Prostate gland (tissue), 2 donors: ENCODE data around the gene CTSF. TPM values are rescaled to one million over a fixed set of nuclear protein-coding genes. Genes with fewer than 3 reads are reported as not detected.
A peak's percentile ranks its signal among the peaks of the same experiment; 100 is the strongest.

Experiments used
- DNase-seq: peaks from one replicate; pipeline ENCODE4 v3.0.0-alpha.2; 2019; ENCODE audit warnings: low spot score
- H3K27ac ChIP-seq, 2 donors: fragments of 200-600 bp; sonication (generic); 2 replicates each; pipeline ENCODE4 v1.5.1; 2017 to 2019
- H3K27me3 ChIP-seq: fragments of 200-600 bp; sonication (generic); replicated peaks from 2 replicates; pipeline ENCODE4 v1.5.1; 2019; ENCODE audit not compliant: insufficient read depth
- H3K36me3 ChIP-seq, 2 donors: fragments of 200-600 bp; sonication (generic); 1 replicate in 1 of 2; 2 replicates in 1 of 2; pipeline versions ENCODE4 v1.5.1 to v1.8.1; 2017 to 2019
- H3K4me1 ChIP-seq: fragments of 200-600 bp; sonication (generic); replicated peaks from 2 replicates; pipeline ENCODE4 v1.5.1; 2019
- H3K4me3 ChIP-seq, 2 donors: fragments of 200-600 bp; sonication (generic); 2 replicates each; pipeline ENCODE4 v1.5.1; 2017 to 2019
- H3K9me3 ChIP-seq: fragments of 200-600 bp; sonication (generic); 2 replicates; pipeline ENCODE4 v1.5.1; 2017
- CTCF ChIP-seq, 4 experiments: fragments of 200-600 bp in 2 of 4; fragments of 450-650 bp in 2 of 4; sonication (generic) in 2 of 4; IDR thresholded peaks; 1 replicate in 3 of 4; 2 replicates in 1 of 4; pipeline ENCODE4 v1.5.1; 2016 to 2019; ENCODE audit warnings: antibody characterized with exemption in 4 of 4, mild to moderate bottlenecking in 2 of 4, moderate library complexity in 2 of 4
- POLR2A ChIP-seq: fragments of 450-650 bp; IDR thresholded peaks from one replicate; pipeline ENCODE4 v1.6.1; 2016; ENCODE audit warnings: antibody characterized with exemption, mild to moderate bottlenecking
- POLR2AphosphoS5 ChIP-seq: sonication (generic); formaldehyde crosslinking; IDR thresholded peaks from one replicate; pipeline ENCODE4 v1.6.1; 2017; ENCODE audit warnings: antibody characterized with exemption
- WGBS: methylation state at CpG from one replicate; pipeline ENCODE4 v1.1.5; 2018; 5-methylcytosine and 5-hydroxymethylcytosine counted together
- intact Hi-C: fragments of 100-400 bp; cut with DNase I; formaldehyde crosslinking; loops from one replicate; pipeline ENCODE4 v1.14.2; 2022
- total RNA-seq, 2 donors: library from RNA; depleted of rRNA; stranded (reverse); fragments of >200 nt; gene quantifications; one replicate each; pipeline ENCODE4 v1.1.0, GENCODE V29; 2016

CTSF gene
- total RNA-seq, result 100 to 1,000 TPM; 119 to 130 TPM

GRCh38 chr11:66568124-66568916 is at the start of gene CTSF:
Gene CTSF (minus strand): TSS chr11:66568606. CDS start chr11:66568486, 120 bp downstream.
- no peak for TF ChIP-seq CTCF (IDR thresholded peaks at IDR 0.05)
- TF ChIP-seq POLR2AphosphoS5, result peak; percentile 92
- H3K9me3 ChIP-seq, result no peaks in the 10 kb centered on the region
- 3% methylated on average over 30 of the region's 77 CpGs for WGBS
- no peaks in the 10 kb centered on the region for H3K36me3 ChIP-seq
- peak within 1 kb of the TSS; percentile 62 to 77 for H3K4me3 ChIP-seq
- no peaks in the 10 kb centered on the region for H3K27me3 ChIP-seq
- peak; percentile 87 for DNase-seq
- peak within 1 kb of the TSS; percentile 43 to 56 for H3K27ac ChIP-seq
- intact Hi-C loops, result no loop called here
- no peaks in the 10 kb centered on the region for H3K4me1 ChIP-seq

GRCh38 chr11:66617155-66617834 is 48.9 kb upstream of the CTSF start:
- WGBS, result under 1% methylated on average over 38 of the region's 38 CpGs
- Histone ChIP-seq H3K27me3 (no peaks in the 10 kb centered on the region), H3K4me3 (peak overlapping the region; percentile 80 to 95), H3K9me3 (no peaks in the 10 kb centered on the region), H3K27ac (peak overlapping the region; percentile 94), H3K36me3 (no peaks in the 10 kb centered on the region), H3K4me1 (peaks cover 11% of the 10 kb centered on the region)
- TF ChIP-seq POLR2A (no peak), CTCF (IDR thresholded peaks at IDR 0.05) (no peak), POLR2AphosphoS5 (no peak)
- DNase-seq, result no peak
- intact Hi-C loops, result no loop called here

GRCh38 chr11:66616379-66617154 is 48.2 kb upstream of the CTSF start, which contains the start of gene RBM14:
Gene RBM14 (plus strand): TSS chr11:66616630. CDS start chr11:66616721, 91 bp downstream.
- intact Hi-C loops, result no loop called here
- Histone ChIP-seq H3K4me1 (peaks cover 9% of the 10 kb centered on the region), H3K9me3 (no peaks in the 10 kb centered on the region), H3K36me3 (no peaks in the 10 kb centered on the region), H3K27me3 (no peaks in the 10 kb centered on the region), H3K27ac (peak within 1 kb of the TSS; percentile 94), H3K4me3 (peak within 1 kb of the TSS; percentile 80 to 95)
- WGBS, result under 1% methylated on average over 88 of the region's 90 CpGs
- peak; percentile 99 for DNase-seq
- TF ChIP-seq CTCF (IDR thresholded peaks at IDR 0.05) (peak in 1 of 4 experiments; percentile 24), POLR2A (peak; percentile 99), POLR2AphosphoS5 (peak; percentile 99)

GRCh38 chr11:66614073-66614472 is 45.7 kb upstream of the CTSF start:
- H3K4me3 ChIP-seq, result no peak overlapping the region
- no peaks in the 10 kb centered on the region for H3K36me3 ChIP-seq
- H3K27me3 ChIP-seq, result no peaks in the 10 kb centered on the region
- H3K27ac ChIP-seq, result no peak overlapping the region
- no peaks in the 10 kb centered on the region for H3K4me1 ChIP-seq
- no peaks in the 10 kb centered on the region for H3K9me3 ChIP-seq
- no peak for DNase-seq
- 97% methylated on average over 13 of the region's 13 CpGs for WGBS
- no peak for TF ChIP-seq POLR2AphosphoS5
- no peak for TF ChIP-seq CTCF (IDR thresholded peaks at IDR 0.05)
- TF ChIP-seq POLR2A, result no peak
- intact Hi-C loops, result no loop called here
